ENCODE results near the gene SPRR2G. TPM values are rescaled to one million over a fixed set of nuclear protein-coding genes. Genes with fewer than 3 reads are reported as not detected.

The SPRR2G gene
- total and polyA plus RNA-seq, 12 donors = not detected

- 64 to 81% (median 69%) methylated on average over 2 of the region's 2 CpGs for WGBS, 4 donors
- H3K4me3 ChIP-seq = no peak overlapping the region
- no peak for TF ChIP-seq POLR2A (IDR thresholded peaks at IDR 0.05)
- TF ChIP-seq, protein P1, sequence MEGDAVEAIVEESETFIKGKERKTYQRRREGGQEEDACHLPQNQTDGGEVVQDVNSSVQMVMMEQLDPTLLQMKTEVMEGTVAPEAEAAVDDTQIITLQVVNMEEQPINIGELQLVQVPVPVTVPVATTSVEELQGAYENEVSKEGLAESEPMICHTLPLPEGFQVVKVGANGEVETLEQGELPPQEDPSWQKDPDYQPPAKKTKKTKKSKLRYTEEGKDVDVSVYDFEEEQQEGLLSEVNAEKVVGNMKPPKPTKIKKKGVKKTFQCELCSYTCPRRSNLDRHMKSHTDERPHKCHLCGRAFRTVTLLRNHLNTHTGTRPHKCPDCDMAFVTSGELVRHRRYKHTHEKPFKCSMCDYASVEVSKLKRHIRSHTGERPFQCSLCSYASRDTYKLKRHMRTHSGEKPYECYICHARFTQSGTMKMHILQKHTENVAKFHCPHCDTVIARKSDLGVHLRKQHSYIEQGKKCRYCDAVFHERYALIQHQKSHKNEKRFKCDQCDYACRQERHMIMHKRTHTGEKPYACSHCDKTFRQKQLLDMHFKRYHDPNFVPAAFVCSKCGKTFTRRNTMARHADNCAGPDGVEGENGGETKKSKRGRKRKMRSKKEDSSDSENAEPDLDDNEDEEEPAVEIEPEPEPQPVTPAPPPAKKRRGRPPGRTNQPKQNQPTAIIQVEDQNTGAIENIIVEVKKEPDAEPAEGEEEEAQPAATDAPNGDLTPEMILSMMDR (IDR thresholded peaks at IDR 0.05) = no peak
- H3K36me3 ChIP-seq (replicated peaks in 1 of 2) = no peaks in the 10 kb centered on the region
- no peak for DNase-seq
- H3K27me3 ChIP-seq = no peaks in the 10 kb centered on the region
- no peaks in the 10 kb centered on the region for H3K4me1 ChIP-seq (replicated peaks in 1 of 2)
- intact Hi-C loops (cut with DNase I) = no loop called here
- H3K27ac ChIP-seq = no peak overlapping the region
- no peaks in the 10 kb centered on the region for H3K9me3 ChIP-seq (replicated peaks in 1 of 3)
These were observed 18.0 kb upstream of the SPRR2G start for GRCh38 chr1:153168686-153169085.

- TF ChIP-seq, protein P1 (IDR thresholded peaks at IDR 0.05) = no peak
- no peak for TF ChIP-seq POLR2A (IDR thresholded peaks at IDR 0.05)
- WGBS, 4 donors = 86 to 96% (median 87%) methylated on average over 2 of the region's 2 CpGs
These were observed 4.9 kb upstream of the SPRR2G start for GRCh38 chr1:153155541-153155940.

DNA sequence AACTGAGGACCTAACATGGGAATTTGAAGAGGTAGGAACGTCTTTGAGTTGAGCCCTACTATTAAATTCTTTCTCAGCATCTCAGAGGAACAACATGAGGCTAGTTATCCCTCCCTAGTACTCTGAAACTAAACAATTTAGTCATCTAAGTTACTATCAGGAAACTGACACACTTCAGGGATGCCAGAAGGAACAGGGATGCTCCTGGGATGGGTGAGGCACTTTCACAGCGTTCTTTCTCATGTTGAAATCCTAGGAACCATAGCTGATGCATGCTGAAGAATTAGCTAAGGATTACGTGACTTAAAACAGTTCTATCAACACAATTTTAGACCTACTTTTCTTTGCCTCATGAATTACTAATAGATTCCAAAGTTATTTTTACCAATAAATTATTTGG, 1.8 kb upstream of the SPRR2G start:
- no peak for DNase-seq
- TF ChIP-seq, protein P1 (IDR thresholded peaks at IDR 0.05) = no peak
- TF ChIP-seq POLR2A (IDR thresholded peaks at IDR 0.05) = no peak
- Histone ChIP-seq H3K36me3 (replicated peaks in 1 of 2) (no peaks in the 10 kb centered on the region), H3K27me3 (no peaks in the 10 kb centered on the region), H3K4me1 (replicated peaks in 1 of 2) (no peaks in the 10 kb centered on the region), H3K27ac (no peak overlapping the region), H3K9me3 (replicated peaks in 1 of 3) (no peaks in the 10 kb centered on the region), H3K4me3 (no peak overlapping the region)
- WGBS, 4 donors = 64 to 70% (median 67%) methylated on average over 3 of the region's 3 CpGs
- intact Hi-C loops (cut with DNase I) = no loop called here

More at GRCh38 chr1:153155541-153155940, 4.9 kb upstream of the SPRR2G start:
- Histone ChIP-seq H3K36me3 (replicated peaks in 1 of 2) (no peaks in the 10 kb centered on the region), H3K27ac (no peak overlapping the region), H3K27me3 (no peaks in the 10 kb centered on the region), H3K9me3 (replicated peaks in 1 of 3) (no peaks in the 10 kb centered on the region), H3K4me1 (replicated peaks in 1 of 2) (no peaks in the 10 kb centered on the region), H3K4me3 (no peak overlapping the region)
- intact Hi-C loops (cut with DNase I) = no loop called here
- no peak for DNase-seq

DNA sequence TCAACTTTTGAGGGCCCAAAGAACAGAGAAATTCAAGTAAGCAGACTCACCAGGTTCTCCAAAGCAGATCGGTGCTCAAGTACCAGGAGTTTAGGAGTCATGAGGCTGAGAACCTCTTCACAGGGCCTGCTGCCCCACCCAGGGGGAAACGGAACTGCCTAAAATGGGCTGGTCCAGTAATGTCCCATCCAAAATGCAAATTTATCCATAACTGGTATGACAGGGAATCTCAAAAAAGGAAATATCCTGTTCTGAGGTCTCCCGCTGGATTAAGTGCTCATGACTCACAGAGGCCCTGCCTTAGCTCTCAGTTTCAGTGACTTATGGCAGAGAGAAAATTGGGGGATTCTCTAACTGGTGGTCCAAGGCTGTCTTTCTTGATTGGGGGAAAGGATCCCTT, 9.3 kb downstream of the SPRR2G start:
- H3K36me3 ChIP-seq (replicated peaks in 1 of 2) = no peaks in the 10 kb centered on the region
- no peak for DNase-seq
- whole genome bisulfite sequencing, 4 donors = 78 to 89% (median 87%) methylated on average over 3 of the region's 3 CpGs
- intact Hi-C loops (cut with DNase I) = no loop called here
- no peaks in the 10 kb centered on the region for H3K27me3 ChIP-seq
- H3K4me1 ChIP-seq (replicated peaks in 1 of 2) = no peaks in the 10 kb centered on the region
- no peak overlapping the region for H3K27ac ChIP-seq
- H3K9me3 ChIP-seq (replicated peaks in 1 of 3) = no peaks in the 10 kb centered on the region
- H3K4me3 ChIP-seq = no peak overlapping the region
- TF ChIP-seq POLR2A (IDR thresholded peaks at IDR 0.05) = no peak
- TF ChIP-seq, protein P1 (IDR thresholded peaks at IDR 0.05) = no peak
